ENCODE results near the gene PCSK6.
"Not testable (repeated sequence)": the region's sequence is repeated elsewhere in the genome, so short reads cannot be mapped to it uniquely, and the experiment has no call there.

Gene PCSK6

DNA sequence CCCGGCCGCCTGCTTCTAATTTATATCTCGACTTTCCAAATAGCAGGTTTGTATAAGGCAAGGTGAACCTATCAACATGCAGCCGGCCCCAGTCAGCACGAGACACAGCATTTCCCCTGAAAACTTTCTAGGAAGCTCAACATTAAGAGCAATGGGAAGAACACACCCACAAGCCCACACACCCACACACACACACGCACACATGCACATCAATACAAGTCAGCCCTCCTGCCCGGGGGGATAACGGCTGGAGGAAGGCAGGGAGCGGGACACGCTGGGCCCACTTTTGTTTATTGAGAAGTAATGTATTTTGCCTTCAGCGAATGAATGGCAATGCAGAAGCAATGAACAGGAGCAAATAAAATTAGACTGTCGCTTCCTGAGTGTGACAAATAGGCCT lies 83.5 kb downstream of the PCSK6 start:
- POLR2A ChIA-PET (ENCODE audit: low non-redundant PET): no interaction called here
- DNase-seq (ENCODE audit: low spot score): no peak
- CTCF ChIA-PET: no interaction called here
- H3K27ac ChIP-seq: no peak overlapping the region
- TF ChIP-seq CTCF (conservative IDR thresholded peaks at IDR 0.05; ENCODE audit: low read depth): no peak

- CTCF ChIA-PET: interaction anchor here (0.6 to 0.9 kb wide), 2 partner anchors 10 to 193 kb away, joined by 3 to 4 read pairs; no protein-coding TSS in a partner anchor
- no peak overlapping the region for H3K27ac ChIP-seq
- POLR2A ChIA-PET (ENCODE audit: low non-redundant PET): no interaction called here
- DNase-seq (ENCODE audit: low spot score): no peak
- TF ChIP-seq CTCF (conservative IDR thresholded peaks at IDR 0.05; ENCODE audit: low read depth): no peak
Observed at GRCh38 chr15:101404245-101404644, 85.3 kb downstream of the PCSK6 start.

DNA sequence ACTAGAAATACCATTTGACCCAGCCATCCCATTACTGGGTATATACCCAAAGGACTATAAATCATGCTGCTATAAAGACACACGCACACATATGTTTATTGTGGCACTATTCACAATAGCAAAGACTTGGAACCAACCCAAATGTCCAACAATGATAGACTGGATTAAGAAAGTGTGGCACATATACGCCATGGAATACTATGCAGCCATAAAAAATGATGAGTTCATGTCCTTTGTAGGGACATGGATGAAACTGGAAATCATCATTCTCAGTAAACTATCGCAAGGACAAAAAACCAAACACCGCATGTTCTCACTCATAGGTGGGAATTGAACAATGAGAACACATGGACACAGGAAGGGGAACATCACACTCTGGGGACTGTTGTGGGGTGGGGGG lies 86.6 kb downstream of the PCSK6 start:
- DNase-seq (ENCODE audit: low spot score); POLR2A ChIA-PET (ENCODE audit: low non-redundant PET); CTCF ChIA-PET; H3K27ac ChIP-seq: not testable (repeated sequence)

GRCh38 chr15:101401286-101401685 lies 88.2 kb downstream of the PCSK6 start:
- no peak overlapping the region for H3K27ac ChIP-seq
- POLR2A ChIA-PET (ENCODE audit: low non-redundant PET): no interaction called here
- CTCF ChIA-PET: no interaction called here
- no peak for DNase-seq (ENCODE audit: low spot score)
- no peak for TF ChIP-seq CTCF (conservative IDR thresholded peaks at IDR 0.05; ENCODE audit: low read depth)

DNA sequence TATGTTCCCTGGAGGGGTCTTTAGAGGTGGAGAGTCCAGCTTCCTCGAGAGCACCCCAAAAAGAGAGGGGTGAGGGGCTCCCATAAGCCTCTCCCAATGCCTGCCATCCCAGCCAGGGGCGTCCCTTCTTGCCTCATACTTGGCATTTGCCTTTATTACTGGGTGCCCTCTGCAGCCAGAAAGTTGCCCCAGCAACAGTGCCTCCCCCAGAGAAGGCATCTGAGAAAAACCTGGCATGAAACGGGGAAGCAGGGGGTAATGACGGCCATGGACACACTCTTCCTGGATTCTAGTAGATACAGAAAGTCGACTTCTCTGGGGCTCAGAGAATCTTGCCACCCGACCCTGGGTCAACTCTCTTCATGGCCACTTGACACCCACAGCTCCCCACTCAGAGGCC lies 90.1 kb downstream of the PCSK6 start:
- ChIA-PET CTCF (interaction anchor here (0.6 to 0.7 kb wide), 2 partner anchors 141 to 226 kb away, joined by 3 to 4 read pairs; no protein-coding TSS in a partner anchor), POLR2A (ENCODE audit: low non-redundant PET) (no interaction called here)
- no peak for DNase-seq (ENCODE audit: low spot score)
- no peak for TF ChIP-seq CTCF (conservative IDR thresholded peaks at IDR 0.05; ENCODE audit: low read depth)
- H3K27ac ChIP-seq: no peak overlapping the region

- ChIA-PET CTCF (no interaction called here), POLR2A (ENCODE audit: low non-redundant PET) (no interaction called here)
- no peak for DNase-seq (ENCODE audit: low spot score)
- H3K27ac ChIP-seq: no peak overlapping the region
- no peak for TF ChIP-seq CTCF (conservative IDR thresholded peaks at IDR 0.05; ENCODE audit: low read depth)
Observed at GRCh38 chr15:101398247-101398646, 91.3 kb downstream of the PCSK6 start.

DNA sequence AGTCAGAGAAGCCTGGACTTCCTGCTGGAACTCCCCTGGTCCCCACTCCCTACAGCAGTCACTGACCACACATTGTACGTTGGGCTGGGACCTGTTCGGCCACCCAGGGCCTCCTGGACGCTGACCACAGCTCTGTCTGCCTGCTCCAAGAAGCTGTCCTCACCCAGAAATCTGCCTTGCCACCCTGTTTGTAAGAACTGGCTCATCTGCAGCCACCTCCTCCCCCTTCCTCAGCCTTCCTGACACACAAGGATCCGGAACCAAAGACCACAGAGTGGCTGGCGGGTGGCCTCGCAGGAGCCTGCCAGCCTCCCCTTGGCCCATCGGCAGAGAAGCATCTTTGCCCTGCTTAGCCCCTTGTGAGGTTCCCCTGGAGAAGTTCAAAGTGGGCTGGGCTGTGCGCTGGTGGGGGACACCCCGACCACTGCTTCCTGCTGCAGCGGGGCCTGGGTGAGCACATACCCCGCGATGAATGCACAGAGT lies 91.9 kb downstream of the PCSK6 start:
- no peak for TF ChIP-seq CTCF (conservative IDR thresholded peaks at IDR 0.05; ENCODE audit: low read depth)
- POLR2A ChIA-PET (ENCODE audit: low non-redundant PET): no interaction called here
- no peak for DNase-seq (ENCODE audit: low spot score)
- CTCF ChIA-PET: no interaction called here
- no peak overlapping the region for H3K27ac ChIP-seq
